NCI-H345 treated with DMSO at 0.1 percent for 48 hours (cell line): ENCODE results near the gene VEPH1.

Experiments
- DNase-seq: peaks from one replicate; lab custom pipeline; 2025; ENCODE audit not compliant: unreplicated experiment; lab: John Stamatoyannopoulos, UW

The VEPH1 gene

GRCh38 chr3:157526036-157526435 lies 22.8 kb upstream of the VEPH1 start:
- no peak for DNase-seq

- DNase-seq, result no peak
Measured at GRCh38 chr3:157523814-157524213, 20.6 kb upstream of the VEPH1 start.

- DNase-seq, result no peak
Measured at GRCh38 chr3:157522648-157523047, 19.4 kb upstream of the VEPH1 start.

GRCh38 chr3:157520485-157521150 lies 17.4 kb upstream of the VEPH1 start:
- no peak for DNase-seq

GRCh38 chr3:157518881-157519280 lies 15.7 kb upstream of the VEPH1 start:
- DNase-seq, result no peak

- no peak for DNase-seq
Measured at GRCh38 chr3:157516928-157517327, 13.7 kb upstream of the VEPH1 start.

- DNase-seq, result no peak
Measured at GRCh38 chr3:157515398-157515797, 12.2 kb upstream of the VEPH1 start.

- no peak for DNase-seq
Measured at GRCh38 chr3:157514371-157514895, 11.2 kb upstream of the VEPH1 start.

- DNase-seq, result no peak
Measured at GRCh38 chr3:157513585-157513984, 10.4 kb upstream of the VEPH1 start.

- no peak for DNase-seq
Measured at GRCh38 chr3:157512534-157512933, 9.3 kb upstream of the VEPH1 start.

- no peak for DNase-seq
Measured at GRCh38 chr3:157508461-157508860, 5.2 kb upstream of the VEPH1 start.

- DNase-seq, result no peak
Measured at GRCh38 chr3:157501863-157502262, 1.4 kb downstream of the VEPH1 start.

GRCh38 chr3:157500232-157500631 lies 3.0 kb downstream of the VEPH1 start:
- no peak for DNase-seq

GRCh38 chr3:157499342-157499963 lies 3.8 kb downstream of the VEPH1 start:
- no peak for DNase-seq

GRCh38 chr3:157498371-157498770 lies 4.8 kb downstream of the VEPH1 start:
- DNase-seq, result no peak

GRCh38 chr3:157495846-157496245 lies 7.4 kb downstream of the VEPH1 start:
- no peak for DNase-seq

GRCh38 chr3:157494581-157495281 lies 8.5 kb downstream of the VEPH1 start:
- peak; percentile 80 for DNase-seq

GRCh38 chr3:157493627-157494550 lies 9.3 kb downstream of the VEPH1 start:
- DNase-seq, result peak; percentile 69

- DNase-seq, result peak; percentile 55
Measured at GRCh38 chr3:157491136-157491535, 12.1 kb downstream of the VEPH1 start.

GRCh38 chr3:157488144-157488543 lies 15.1 kb downstream of the VEPH1 start:
- DNase-seq, result no peak

GRCh38 chr3:157487339-157487738 lies 15.9 kb downstream of the VEPH1 start:
- no peak for DNase-seq
